ENCODE results near the gene TMEM167B.

Gene TMEM167B

GRCh38 chr1:109114342-109114674 is 23.7 kb downstream of the TMEM167B start:
- ATAC-seq (ENCODE audit: insufficient read depth, low read depth) = no peak
- no peak overlapping the region for H3K4me2 ChIP-seq (ENCODE audit: insufficient read depth, low read length)
- H3K9me3 ChIP-seq (ENCODE audit: insufficient read depth, low read length, severe bottlenecking) = no peaks in the 10 kb centered on the region
- no peak overlapping the region for H3K27ac ChIP-seq (ENCODE audit: low read length)
- TF ChIP-seq CTCF (IDR thresholded peaks at IDR 0.05; ENCODE audit: borderline replicate concordance, extremely low read depth, low read length, poor library complexity, severe bottlenecking) (no peak), EZH2 (IDR thresholded peaks at IDR 0.05; ENCODE audit: borderline replicate concordance, low read depth, low read length, severe bottlenecking) (no peak)
- no peaks in the 10 kb centered on the region for H3K79me2 ChIP-seq (ENCODE audit: insufficient read depth, low read length)
- no peaks in the 10 kb centered on the region for H3K36me3 ChIP-seq (ENCODE audit: insufficient read depth, low read length)
- H3K9ac ChIP-seq (ENCODE audit: low read depth, low read length) = no peak overlapping the region
- H3K4me3 ChIP-seq (ENCODE audit: low read depth in 1 of 2, low read length in 2 of 2) = no peak overlapping the region
- DNase-seq = no peak
- H4K20me1 ChIP-seq (ENCODE audit: insufficient read depth, low read length) = no peaks in the 10 kb centered on the region; the same call in 1 of the 2 replicates
- peaks cover 48% of the 10 kb centered on the region for H3K27me3 ChIP-seq (ENCODE audit: insufficient read depth, low read length, poor library complexity)
- peaks cover 10% of the 10 kb centered on the region for H3K4me1 ChIP-seq (ENCODE audit: insufficient read depth, low read length)
- H2AFZ ChIP-seq (ENCODE audit: low read depth, low read length) = no peak overlapping the region

- Histone ChIP-seq H3K36me3 (ENCODE audit: insufficient read depth, low read length) (no peaks in the 10 kb centered on the region), H3K4me2 (ENCODE audit: insufficient read depth, low read length) (no peak overlapping the region), H3K9me3 (ENCODE audit: insufficient read depth, low read length, severe bottlenecking) (no peaks in the 10 kb centered on the region), H4K20me1 (ENCODE audit: insufficient read depth, low read length) (no peaks in the 10 kb centered on the region), H2AFZ (ENCODE audit: low read depth, low read length) (no peak overlapping the region), H3K27ac (ENCODE audit: low read length) (no peak overlapping the region), H3K27me3 (ENCODE audit: insufficient read depth, low read length, poor library complexity) (peaks cover 43% of the 10 kb centered on the region), H3K79me2 (ENCODE audit: insufficient read depth, low read length) (no peaks in the 10 kb centered on the region), H3K9ac (ENCODE audit: low read depth, low read length) (no peak overlapping the region), H3K4me3 (ENCODE audit: low read depth in 1 of 2, low read length in 2 of 2) (no peak overlapping the region), H3K4me1 (ENCODE audit: insufficient read depth, low read length) (peaks cover 10% of the 10 kb centered on the region)
- TF ChIP-seq EZH2 (IDR thresholded peaks at IDR 0.05; ENCODE audit: borderline replicate concordance, low read depth, low read length, severe bottlenecking) (no peak), CTCF (IDR thresholded peaks at IDR 0.05; ENCODE audit: borderline replicate concordance, extremely low read depth, low read length, poor library complexity, severe bottlenecking) (no peak)
- DNase-seq (no peak), ATAC-seq (ENCODE audit: insufficient read depth, low read depth) (no peak)
Measured at GRCh38 chr1:109115685-109116084, 25.1 kb downstream of the TMEM167B start.

- Histone ChIP-seq H3K4me1 (ENCODE audit: insufficient read depth, low read length) (peaks cover 10% of the 10 kb centered on the region), H3K4me3 (ENCODE audit: low read depth in 1 of 2, low read length in 2 of 2) (no peak overlapping the region), H3K27ac (ENCODE audit: low read length) (no peak overlapping the region), H3K9ac (ENCODE audit: low read depth, low read length) (no peak overlapping the region), H3K4me2 (ENCODE audit: insufficient read depth, low read length) (no peak overlapping the region), H4K20me1 (ENCODE audit: insufficient read depth, low read length) (no peaks in the 10 kb centered on the region), H3K9me3 (ENCODE audit: insufficient read depth, low read length, severe bottlenecking) (no peaks in the 10 kb centered on the region), H3K27me3 (ENCODE audit: insufficient read depth, low read length, poor library complexity) (peaks cover 41% of the 10 kb centered on the region), H2AFZ (ENCODE audit: low read depth, low read length) (no peak overlapping the region), H3K36me3 (ENCODE audit: insufficient read depth, low read length) (no peaks in the 10 kb centered on the region), H3K79me2 (ENCODE audit: insufficient read depth, low read length) (no peaks in the 10 kb centered on the region)
- TF ChIP-seq CTCF (IDR thresholded peaks at IDR 0.05; ENCODE audit: borderline replicate concordance, extremely low read depth, low read length, poor library complexity, severe bottlenecking) = no peak
- TF ChIP-seq EZH2 (IDR thresholded peaks at IDR 0.05; ENCODE audit: borderline replicate concordance, low read depth, low read length, severe bottlenecking) = no peak
- no peak for DNase-seq
- no peak for ATAC-seq (ENCODE audit: insufficient read depth, low read depth)
Measured at GRCh38 chr1:109116286-109116685, 25.7 kb downstream of the TMEM167B start.

GRCh38 chr1:109118089-109118488 is 27.5 kb downstream of the TMEM167B start:
- ATAC-seq (ENCODE audit: insufficient read depth, low read depth) = no peak
- H3K9me3 ChIP-seq (ENCODE audit: insufficient read depth, low read length, severe bottlenecking) = no peaks in the 10 kb centered on the region
- no peaks in the 10 kb centered on the region for H3K79me2 ChIP-seq (ENCODE audit: insufficient read depth, low read length)
- H3K4me3 ChIP-seq (ENCODE audit: low read depth in 1 of 2, low read length in 2 of 2) = no peak overlapping the region
- H3K27me3 ChIP-seq (ENCODE audit: insufficient read depth, low read length, poor library complexity) = peaks cover 30% of the 10 kb centered on the region
- no peak for DNase-seq
- H3K27ac ChIP-seq (ENCODE audit: low read length) = no peak overlapping the region
- H3K9ac ChIP-seq (ENCODE audit: low read depth, low read length) = no peak overlapping the region
- H3K36me3 ChIP-seq (ENCODE audit: insufficient read depth, low read length) = no peaks in the 10 kb centered on the region
- TF ChIP-seq CTCF (IDR thresholded peaks at IDR 0.05; ENCODE audit: borderline replicate concordance, extremely low read depth, low read length, poor library complexity, severe bottlenecking) (no peak), EZH2 (IDR thresholded peaks at IDR 0.05; ENCODE audit: borderline replicate concordance, low read depth, low read length, severe bottlenecking) (no peak)
- H4K20me1 ChIP-seq (ENCODE audit: insufficient read depth, low read length) = no peaks in the 10 kb centered on the region
- H3K4me1 ChIP-seq (ENCODE audit: insufficient read depth, low read length) = no peaks in the 10 kb centered on the region
- no peak overlapping the region for H2AFZ ChIP-seq (ENCODE audit: low read depth, low read length)
- H3K4me2 ChIP-seq (ENCODE audit: insufficient read depth, low read length) = no peak overlapping the region

All from DND-41 (cell line).